ENCODE results near the gene TBC1D28.
A peak's percentile ranks its signal among the peaks of the same experiment; 100 is the strongest.
"Not testable (repeated sequence)": the region's sequence is repeated elsewhere in the genome, so short reads cannot be mapped to it uniquely, and the experiment has no call there.

TBC1D28 gene

DNA sequence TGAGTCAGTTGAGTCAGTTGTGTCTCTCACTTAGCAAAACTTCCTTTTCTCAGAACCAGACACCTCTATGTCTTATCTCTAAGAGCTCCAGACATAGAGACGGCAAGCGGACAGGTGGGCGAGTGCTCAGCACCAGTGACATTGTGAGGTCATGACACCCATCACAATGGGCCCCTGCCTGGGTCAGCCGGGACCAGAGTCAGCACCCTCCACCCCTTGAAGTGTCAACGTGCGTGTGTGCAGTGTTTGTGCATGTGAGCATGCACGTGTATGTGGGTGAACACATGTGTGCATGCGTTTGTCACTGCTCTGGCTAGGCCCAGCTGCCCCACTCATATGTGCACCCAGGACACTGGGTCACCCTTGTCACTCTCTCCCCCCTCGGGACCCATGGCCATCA is at the start of gene TBC1D28:
Gene TBC1D28 (minus strand): TSS at position 101 of the 400 bp plus-strand sequence. CDS start 3,039 bp downstream, outside the sequence.
- not testable (repeated sequence) for DNase-seq (ENCODE audit: low read depth in 2 of 2)

DNA sequence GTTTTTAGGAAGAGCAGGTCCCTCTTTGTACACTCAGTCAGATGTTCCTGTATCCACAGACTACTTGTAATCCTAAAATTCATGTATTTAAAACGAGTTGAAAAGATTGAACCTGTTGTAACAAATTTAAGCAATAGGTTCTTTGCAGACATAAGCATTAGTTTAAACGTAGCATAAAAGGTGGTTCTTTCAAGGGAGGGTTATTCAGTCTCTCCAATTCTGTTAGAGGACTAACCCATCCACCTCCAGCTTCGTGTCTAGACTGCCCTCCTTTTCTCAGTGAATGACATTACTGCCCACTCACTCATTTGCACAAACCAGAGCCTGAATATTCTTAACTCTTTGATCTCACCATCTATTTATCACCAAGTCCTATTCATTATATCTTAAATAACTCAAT is 38.5 kb upstream of the TBC1D28 start:
- DNase-seq (ENCODE audit: low read depth in 2 of 2): not testable (repeated sequence)

DNA sequence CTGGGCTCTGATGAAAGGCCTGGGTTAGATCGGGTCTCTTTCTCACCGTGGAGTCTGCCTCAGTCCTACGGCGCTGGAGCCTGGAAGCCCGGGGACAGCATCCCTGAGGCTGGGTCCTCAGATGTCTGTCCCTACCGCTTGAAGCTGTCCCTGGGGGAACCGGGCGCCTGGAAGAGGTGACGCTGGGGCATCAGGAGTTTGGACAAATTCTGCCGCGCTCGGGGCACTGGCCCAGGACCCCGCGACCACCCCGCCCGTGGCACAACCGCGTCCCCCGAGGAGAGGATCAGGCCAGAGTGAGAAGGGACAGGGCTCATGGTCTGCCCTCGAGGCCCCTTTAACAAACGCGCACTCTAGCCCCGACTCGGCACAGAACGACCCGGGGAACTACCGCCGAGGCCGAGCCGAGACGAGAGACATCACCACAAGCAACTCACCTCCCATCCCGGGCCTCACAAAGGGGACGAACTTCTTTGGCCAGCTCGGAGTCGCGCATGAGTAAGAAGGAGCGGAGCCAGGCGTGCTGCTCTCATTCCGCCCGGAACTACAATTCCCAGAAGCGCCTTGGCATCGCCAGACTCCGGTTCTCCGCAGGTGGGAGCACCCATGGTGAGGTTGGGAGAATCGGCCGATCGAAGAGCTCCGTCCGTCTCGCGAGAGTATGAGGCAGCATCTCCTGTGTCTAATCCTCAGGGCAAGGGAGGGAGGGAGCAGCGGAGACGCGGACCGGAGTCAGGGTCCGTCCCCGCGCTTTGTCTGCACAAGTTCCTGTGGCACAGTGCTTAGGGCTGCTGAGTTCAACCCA is 37.8 kb upstream of the TBC1D28 start, which contains the start of gene FOXO3B:
Gene FOXO3B (minus strand): TSS at position 548 of the 805 bp plus-strand sequence. CDS start 663 bp downstream, outside the sequence.
- DNase-seq (ENCODE audit: low read depth in 2 of 2): peak; percentile 55 to 60

DNA sequence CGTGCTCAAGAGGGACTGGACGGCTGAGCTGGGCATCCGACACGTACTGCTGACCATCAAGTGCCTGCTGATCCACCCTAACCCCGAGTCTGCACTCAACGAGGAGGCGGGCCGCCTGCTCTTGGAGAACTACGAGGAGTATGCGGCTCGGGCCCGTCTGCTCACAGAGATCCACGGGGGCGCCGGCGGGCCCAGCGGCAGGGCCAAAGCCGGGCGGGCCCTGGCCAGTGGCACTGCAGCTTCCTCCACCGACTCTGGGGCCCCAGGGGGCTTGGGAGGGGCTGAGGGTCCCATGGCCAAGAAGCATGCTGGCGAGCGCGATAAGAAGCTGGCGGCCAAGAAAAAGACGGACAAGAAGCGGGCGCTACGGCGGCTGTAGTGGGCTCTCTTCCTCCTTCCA is 33.2 kb upstream of the TBC1D28 start:
- not testable (repeated sequence) for DNase-seq (ENCODE audit: low read depth in 2 of 2)

DNA sequence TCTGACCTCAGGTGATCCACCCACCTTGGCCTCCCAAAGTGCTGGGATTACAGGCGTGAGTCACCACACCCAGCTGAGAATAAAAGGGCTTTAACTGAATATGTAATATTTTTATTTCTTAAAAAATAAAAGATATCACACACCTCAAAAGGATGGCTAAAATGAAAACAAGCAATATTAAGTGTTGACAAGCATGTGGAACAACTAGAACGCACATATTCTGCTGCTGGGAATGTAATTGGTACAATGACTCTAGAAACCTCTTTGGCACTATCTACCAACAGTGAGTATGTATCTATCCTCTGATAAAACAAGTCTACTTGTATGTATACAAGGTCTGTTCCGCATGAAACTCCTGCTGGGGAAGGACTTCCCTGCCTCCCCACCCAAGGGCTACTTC is 32.7 kb upstream of the TBC1D28 start:
- not testable (repeated sequence) for DNase-seq (ENCODE audit: low read depth in 2 of 2)

DNA sequence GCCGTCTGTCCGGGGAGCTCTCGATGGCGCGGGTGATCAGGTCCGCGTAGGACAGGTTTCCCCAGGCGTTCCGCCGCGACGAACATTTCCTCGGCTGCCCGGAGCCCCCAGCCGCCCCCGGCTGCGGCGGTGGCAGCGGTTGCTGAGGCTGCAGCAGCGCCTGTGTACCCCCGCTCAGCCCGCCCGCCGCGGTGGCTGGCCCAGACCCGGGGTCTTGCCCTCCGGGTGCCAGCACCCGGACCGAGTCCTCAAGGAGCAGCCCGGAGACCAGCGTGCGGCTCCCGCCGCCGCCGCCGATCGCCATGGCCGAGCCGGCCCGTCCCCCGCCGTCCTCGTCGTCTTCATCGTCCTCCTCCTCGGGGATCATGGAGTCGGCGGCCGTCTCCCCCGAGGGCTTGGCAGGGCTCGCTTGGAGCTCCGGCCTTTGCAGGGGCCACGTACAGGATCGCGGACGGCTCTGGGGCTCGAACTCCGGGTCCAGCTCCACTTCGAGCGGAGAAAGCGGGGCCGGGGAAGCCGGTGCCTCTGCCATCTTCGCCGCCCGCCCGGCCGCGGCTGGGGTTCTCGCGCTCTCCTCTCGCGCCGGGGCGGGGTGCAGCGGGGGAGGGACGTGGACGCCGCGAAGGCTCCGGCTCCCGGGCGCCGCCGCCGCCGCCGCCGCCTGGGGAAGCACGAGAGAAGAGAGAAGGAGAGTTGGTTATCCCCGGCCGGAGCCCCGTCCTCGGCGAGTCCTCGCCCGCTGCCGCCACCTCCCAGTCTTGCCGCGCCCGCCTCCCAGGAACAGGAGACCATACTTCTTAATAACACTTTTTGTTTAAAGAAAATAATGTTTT is 28.4 kb upstream of the TBC1D28 start:
- DNase-seq (ENCODE audit: low read depth in 2 of 2): not testable (repeated sequence)

DNA sequence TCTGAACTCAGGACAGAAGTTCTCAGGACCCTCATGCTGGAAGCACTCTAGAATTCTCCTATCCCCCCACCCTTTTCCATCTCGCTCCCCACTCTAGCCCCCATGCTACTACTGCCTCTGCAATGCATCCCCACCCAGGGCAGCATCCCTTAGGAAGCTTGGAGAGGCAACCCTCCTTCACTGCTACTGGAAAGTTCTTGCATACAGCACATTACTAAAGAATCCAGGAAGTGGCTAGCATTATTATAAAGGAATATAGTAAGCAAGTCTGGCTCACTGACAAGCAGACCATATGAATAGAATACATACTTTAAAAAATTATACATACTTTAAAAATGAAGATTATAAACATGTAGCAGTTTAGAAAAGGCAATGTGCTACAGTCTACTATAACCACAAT is 24.4 kb upstream of the TBC1D28 start:
- not testable (repeated sequence) for DNase-seq (ENCODE audit: low read depth in 2 of 2)

DNA sequence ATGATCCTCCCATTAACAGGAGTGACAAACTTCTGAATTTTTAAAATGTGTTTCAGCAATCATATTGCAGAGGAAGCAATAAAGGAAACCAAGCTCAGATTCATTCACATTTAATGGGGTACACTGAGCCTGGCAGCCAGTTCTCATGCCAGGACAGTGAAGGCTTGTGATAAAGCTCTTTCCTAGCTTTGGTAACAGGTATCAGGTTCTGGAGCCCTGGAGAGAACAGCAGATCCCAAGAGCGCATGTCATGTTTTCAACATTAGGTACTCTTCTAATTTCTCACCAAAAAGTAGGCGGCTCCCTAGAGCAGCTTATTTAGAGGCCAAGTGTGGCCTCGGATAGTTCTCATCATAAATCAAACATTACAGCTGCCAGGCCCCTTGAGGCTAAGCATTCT is 23.3 kb upstream of the TBC1D28 start:
- DNase-seq (ENCODE audit: low read depth in 2 of 2): not testable (repeated sequence)

DNA sequence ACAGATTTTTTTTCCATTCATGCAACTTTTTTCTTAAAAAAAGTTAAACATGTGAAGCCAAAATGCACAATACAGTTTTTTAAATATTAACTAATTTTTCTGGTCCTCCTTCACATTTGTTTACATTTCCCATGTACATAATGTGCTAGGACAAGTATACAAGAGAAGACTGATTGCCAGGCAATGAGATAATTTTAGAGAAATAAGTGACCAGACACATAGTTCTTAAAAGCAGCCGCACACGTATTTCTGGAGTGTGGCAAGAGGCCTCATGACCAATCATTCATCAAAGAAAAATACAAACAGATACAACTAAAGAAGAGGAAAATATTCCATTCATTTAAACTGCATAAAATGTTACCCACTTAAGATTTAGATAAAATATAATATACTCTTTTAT is 22.1 kb upstream of the TBC1D28 start:
- DNase-seq (ENCODE audit: low read depth in 2 of 2): not testable (repeated sequence)

DNA sequence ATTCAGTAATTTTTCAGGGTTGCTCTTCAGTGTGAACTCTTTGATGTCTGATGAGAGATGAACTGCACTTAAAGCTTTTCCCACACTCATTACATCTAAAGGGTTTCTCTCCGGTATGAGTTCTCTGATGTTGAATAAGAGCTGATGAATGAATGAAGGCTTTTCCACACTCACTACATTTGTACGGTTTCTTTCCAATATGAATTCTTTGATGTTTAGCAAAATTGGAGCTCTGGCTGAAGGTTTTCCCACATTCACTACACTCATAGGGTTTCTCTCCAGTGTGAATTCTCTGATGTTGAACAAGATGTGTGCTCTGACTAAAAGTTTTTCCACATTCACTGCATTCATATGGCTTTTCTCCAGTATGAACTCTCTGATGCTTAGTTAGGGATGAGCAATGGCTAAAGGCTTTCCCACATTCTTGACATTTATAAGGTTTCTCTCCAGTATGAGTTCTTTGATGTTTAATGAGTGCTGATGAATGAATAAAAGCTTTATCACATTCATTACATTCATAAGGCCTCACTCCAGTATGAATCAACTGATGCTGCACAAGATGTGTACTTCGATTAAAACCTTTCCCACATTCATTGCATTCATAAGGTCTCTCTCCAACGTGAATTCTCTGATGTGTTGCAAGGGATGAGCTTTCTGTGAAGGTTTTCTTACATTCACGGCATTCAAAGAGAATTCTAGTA is 17.9 kb upstream of the TBC1D28 start:
- not testable (repeated sequence) for DNase-seq (ENCODE audit: low read depth in 2 of 2)

DNA sequence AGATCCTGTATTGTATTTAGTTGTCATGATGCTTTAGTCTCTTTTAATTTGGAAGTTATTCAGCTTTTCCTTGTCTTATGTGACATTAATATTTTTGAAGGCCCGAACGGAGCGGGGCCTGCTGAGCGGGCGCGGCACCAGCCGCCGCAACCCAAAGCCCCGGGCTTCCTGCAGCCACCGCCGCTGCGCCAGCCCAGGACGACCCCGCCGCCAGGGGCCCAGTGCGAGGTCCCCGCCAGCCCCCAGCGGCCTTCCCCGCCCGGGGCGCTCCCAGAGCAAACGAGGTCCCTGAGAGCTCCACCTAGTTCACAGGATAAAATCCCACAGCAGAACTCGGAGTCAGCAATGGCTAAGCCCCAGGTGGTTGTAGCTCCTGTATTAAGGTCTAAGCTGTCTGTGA is 5.9 kb upstream of the TBC1D28 start:
- DNase-seq (ENCODE audit: low read depth in 2 of 2): not testable (repeated sequence)

DNA sequence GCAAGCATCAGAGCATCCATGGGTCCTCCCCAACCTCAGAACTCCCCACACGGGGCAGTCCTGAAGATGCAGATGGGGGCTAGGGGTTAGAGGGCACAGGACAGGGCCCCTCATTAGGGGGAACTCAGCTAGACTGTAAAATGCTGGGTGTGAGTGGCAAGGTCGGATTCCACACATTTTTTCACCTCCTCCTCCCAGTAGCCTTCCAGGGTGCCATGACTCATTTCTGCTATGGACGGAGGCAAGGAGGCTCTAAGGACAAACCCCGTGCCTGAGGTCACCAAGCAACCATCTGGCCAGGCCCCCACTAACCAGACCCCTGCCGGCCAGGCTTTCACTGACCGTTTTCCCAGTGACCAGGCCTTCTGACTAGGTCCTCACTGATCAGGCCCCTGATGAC is 1.1 kb downstream of the TBC1D28 start:
- not testable (repeated sequence) for DNase-seq (ENCODE audit: low read depth in 2 of 2)

DNA sequence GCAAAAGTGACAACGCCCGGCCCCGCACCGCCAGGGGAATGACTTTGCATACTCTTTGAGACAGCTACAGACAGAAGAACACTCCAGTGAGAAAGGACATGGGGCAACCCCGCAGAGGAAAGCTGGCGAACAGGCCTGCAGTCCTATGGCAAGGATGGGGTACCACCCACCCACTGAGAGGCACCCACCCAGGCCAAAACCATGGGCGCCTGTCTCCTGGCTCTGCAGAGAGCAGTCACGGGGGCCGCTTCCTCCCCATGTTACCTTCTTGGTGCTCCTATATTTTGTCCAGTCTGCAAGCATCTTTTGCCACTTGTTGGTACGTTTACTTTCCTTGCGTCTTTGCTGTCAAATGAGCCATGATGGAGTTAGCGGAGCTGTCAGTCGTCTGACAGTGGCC is 5.8 kb downstream of the TBC1D28 start:
- not testable (repeated sequence) for DNase-seq (ENCODE audit: low read depth in 2 of 2)

DNA sequence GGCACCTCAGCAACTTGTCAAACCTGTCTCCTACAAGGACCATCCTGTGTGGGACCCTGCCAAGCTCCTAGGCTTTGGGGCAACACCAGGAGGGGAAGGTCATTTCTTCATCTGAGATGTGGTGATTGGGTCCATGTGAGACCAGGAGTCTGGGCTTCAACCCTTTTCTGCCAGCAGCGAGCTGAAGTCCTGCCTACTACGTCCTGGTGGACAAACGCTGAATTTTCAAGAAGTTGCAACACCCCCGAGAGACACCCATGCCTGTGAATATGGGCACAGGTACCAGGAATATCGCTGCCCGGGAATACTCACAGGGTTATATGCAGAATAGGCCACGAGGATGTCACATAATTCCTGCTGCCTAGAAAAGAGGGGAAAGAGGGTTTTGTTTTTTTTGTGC is 8.0 kb downstream of the TBC1D28 start:
- not testable (repeated sequence) for DNase-seq (ENCODE audit: low read depth in 2 of 2)

DNA sequence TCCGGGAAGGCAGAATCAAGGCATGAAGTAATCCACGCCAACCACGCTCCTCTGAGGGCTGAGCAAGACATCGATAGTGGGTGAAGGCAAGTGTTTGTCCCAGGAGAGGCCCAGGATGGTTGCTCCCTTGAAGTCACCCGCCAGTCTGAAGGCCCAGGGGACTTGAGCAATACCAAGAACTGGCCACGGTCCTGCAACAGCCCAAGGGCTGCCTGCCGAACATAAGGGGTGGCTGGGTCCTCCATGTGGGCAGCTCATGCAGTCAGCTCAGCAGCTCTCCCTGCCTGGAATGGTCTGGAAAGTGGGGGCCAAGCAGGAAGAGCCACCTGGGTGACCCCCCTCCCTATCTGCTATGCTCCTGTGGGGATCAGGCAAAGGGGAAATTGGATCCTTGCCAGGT is 8.4 kb downstream of the TBC1D28 start:
- DNase-seq (ENCODE audit: low read depth in 2 of 2): not testable (repeated sequence)

DNA sequence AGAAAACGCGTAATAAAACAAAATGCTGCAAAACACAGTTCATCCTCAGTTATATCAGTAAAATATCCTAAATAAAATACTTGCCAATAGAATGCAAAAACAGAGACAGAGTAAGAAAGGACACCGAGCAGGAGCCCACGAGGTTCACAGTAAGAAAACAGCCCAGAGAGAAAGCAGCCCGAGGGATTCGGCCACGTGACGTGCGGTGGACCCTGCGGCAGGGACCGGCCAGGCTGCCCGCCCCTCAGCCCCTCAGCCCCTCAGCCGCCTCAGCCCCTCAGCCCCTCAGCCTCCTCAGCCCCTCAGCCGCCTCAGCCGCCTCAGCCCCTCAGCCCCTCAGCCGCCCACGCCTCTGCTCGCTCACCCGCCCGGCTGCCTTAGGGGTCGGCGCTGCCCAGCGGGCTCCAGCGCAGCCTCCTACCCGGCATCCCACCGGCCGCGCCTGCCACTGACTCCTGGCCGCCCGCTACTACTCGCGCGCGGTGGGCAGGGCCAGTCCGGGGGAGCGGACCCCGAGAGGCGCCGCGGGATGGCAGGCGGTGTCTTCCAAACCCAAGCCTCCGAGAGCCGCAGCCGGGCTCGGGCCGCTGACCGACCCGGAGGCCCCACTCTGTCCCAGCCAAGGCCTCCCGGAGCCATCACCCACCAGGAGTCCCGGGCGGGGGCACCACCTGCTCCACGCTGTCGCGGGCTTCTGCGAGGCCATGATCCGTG is 9.5 kb downstream of the TBC1D28 start:
- DNase-seq (ENCODE audit: low read depth in 2 of 2): not testable (repeated sequence)

DNA sequence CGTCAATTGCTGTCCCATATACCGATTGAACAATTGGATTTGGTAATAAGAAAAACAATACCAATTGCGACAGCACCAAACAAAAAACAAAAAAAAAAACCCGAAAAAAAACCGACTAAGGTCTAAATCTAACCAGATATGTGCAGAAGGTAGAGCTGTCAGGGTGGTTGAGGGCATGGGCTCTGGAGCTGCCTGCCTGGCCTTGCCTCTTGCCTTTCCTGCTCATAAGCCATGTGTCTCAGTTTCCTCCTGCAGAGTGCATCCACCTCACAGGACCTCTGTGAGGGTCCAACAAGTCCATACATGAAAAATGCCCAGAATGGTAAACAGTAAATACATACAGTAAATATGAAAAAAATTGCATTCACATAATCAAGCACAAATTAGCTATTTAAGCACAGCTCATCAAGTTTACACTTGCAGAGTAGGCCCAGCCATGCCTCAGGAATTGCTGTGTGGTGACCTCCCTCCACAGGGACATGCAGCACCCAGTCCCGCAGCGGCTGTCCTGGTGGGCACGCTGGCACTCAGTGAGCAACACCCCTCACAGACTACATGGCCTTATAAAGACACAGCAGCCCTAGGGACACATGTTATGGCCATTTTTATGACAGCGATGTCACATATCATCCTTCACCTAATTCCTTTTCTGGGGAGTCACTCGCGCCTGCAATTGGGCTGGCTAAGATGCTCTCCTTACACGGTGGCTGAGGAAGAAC is 17.9 kb downstream of the TBC1D28 start:
- no peak for DNase-seq (ENCODE audit: low read depth in 2 of 2)

DNA sequence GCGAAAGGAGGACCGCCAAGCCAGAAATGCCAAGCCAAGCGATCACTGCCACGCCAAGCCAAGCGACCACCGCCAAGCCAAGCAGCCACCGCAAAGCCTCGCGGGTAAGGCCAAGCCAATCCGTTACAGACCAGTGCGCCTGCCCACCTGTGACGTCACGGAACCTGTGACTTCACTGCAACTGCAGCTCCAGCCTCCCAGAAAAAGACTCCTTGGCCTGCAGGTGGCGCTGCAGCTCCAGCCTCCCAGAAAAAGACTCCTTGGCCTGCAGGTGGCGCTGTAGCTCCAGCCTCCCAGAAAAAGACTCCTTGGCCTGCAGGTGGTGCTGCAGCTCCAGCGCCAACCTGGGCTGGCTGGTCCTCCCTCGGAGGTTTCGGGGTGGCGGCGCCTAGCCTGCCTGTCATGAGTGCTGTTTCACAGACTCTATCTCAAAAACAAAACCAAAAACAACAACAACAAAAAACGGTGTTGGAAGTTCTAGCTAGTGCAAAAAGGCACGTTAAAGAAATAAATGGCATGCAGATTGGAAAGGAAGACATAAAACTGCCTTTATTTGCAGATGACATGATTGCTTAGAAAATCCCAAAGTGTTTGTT is 18.6 kb downstream of the TBC1D28 start:
- DNase-seq (ENCODE audit: low read depth in 2 of 2): peak; percentile 81 to 93

DNA sequence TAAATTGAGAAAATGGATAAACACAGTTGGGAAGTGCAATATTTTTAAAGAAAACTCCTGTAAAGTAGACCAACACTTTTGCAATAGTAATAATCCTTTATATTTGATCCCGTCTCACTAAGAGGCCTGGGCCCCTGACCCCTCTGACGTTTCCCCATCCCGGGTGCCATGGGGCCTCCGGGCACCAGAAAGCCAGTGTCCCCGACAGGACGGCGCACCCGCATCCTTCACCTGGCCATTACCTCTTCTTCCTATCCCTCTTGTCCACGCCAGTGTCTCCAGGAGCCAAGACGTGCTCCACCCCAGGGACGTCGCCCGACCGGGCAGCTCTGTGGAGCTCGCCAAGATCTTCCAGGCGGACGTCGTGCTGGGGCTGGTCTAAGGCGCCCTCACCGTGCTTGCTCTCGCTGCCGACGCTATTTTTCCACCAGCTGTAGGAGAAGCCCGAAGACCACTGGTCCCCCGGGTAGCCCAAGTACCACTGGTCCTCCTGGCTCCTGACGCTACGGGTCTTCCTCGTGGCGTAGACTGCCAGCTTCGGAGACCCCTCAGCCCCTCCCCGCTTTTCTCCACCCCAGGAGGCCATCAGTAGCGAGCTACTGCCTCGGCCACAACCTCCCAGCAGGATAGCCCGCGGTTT is 19.2 kb downstream of the TBC1D28 start:
- DNase-seq (ENCODE audit: low read depth in 2 of 2): not testable (repeated sequence)

DNA sequence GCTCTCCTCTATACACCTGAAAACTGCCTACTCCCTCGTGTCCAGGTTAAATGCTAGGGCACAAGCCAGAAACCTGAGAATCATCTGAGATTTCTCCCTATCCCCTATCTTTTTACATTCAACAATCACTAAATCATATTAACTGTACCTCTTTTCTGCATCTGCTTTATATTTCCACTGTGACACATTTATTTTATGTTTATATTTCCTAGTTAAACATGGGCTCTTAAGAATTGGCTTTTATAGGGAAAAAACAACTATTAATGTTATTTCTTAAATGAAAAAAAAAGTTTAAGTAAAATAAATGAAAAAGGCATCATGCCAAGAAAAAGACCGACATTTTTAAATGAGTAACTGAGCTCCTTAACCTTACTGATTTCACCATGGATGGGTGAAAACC is 26.6 kb downstream of the TBC1D28 start:
- DNase-seq (ENCODE audit: low read depth in 2 of 2): not testable (repeated sequence)
